ENCODE measurements around the gene ALDOB.

ALDOB gene

GRCh38 chr9:101478444-101478843, 42.9 kb upstream of the ALDOB start:
- no peak for TF ChIP-seq CTCF (IDR thresholded peaks at IDR 0.05; ENCODE audit: low read depth, low read length, missing control alignments)
- DNase-seq (ENCODE audit: extremely low read depth, low read depth): no peak
- no peak overlapping the region for H3K4me3 ChIP-seq (replicated peaks; ENCODE audit: low read depth, low read length)

GRCh38 chr9:101477736-101478135, 42.2 kb upstream of the ALDOB start:
- no peak overlapping the region for H3K4me3 ChIP-seq (replicated peaks; ENCODE audit: low read depth, low read length)
- TF ChIP-seq CTCF (IDR thresholded peaks at IDR 0.05; ENCODE audit: low read depth, low read length, missing control alignments): no peak
- DNase-seq (ENCODE audit: extremely low read depth, low read depth): no peak

- no peak for TF ChIP-seq CTCF (IDR thresholded peaks at IDR 0.05; ENCODE audit: low read depth, low read length, missing control alignments)
- no peak for DNase-seq (ENCODE audit: extremely low read depth, low read depth)
- H3K4me3 ChIP-seq (replicated peaks; ENCODE audit: low read depth, low read length): no peak overlapping the region
Observed at GRCh38 chr9:101477214-101477613, 41.6 kb upstream of the ALDOB start.

- DNase-seq (ENCODE audit: extremely low read depth, low read depth): no peak
- no peak overlapping the region for H3K4me3 ChIP-seq (replicated peaks; ENCODE audit: low read depth, low read length)
- TF ChIP-seq CTCF (IDR thresholded peaks at IDR 0.05; ENCODE audit: low read depth, low read length, missing control alignments): no peak
Observed at GRCh38 chr9:101476576-101477208, 41.1 kb upstream of the ALDOB start.

GRCh38 chr9:101472891-101473290, 37.3 kb upstream of the ALDOB start:
- H3K4me3 ChIP-seq (replicated peaks; ENCODE audit: low read depth, low read length): no peak overlapping the region
- no peak for TF ChIP-seq CTCF (IDR thresholded peaks at IDR 0.05; ENCODE audit: low read depth, low read length, missing control alignments)
- no peak for DNase-seq (ENCODE audit: extremely low read depth, low read depth)

- TF ChIP-seq CTCF (IDR thresholded peaks at IDR 0.05; ENCODE audit: low read depth, low read length, missing control alignments): no peak
- no peak overlapping the region for H3K4me3 ChIP-seq (replicated peaks; ENCODE audit: low read depth, low read length)
- DNase-seq (ENCODE audit: extremely low read depth, low read depth): no peak
Observed at GRCh38 chr9:101470929-101471328, 35.4 kb upstream of the ALDOB start.

- H3K4me3 ChIP-seq (replicated peaks; ENCODE audit: low read depth, low read length): no peak overlapping the region
- no peak for TF ChIP-seq CTCF (IDR thresholded peaks at IDR 0.05; ENCODE audit: low read depth, low read length, missing control alignments)
- no peak for DNase-seq (ENCODE audit: extremely low read depth, low read depth)
Observed at GRCh38 chr9:101470021-101470420, 34.4 kb upstream of the ALDOB start.

Measured in HFF-Myc (cell line).